NCI-H1436 treated with DMSO at 0.1 percent for 48 hours (cell line): Measurements from ENCODE around the gene CSF1R.
"Not testable (repeated sequence)": the region's sequence is repeated elsewhere in the genome, so short reads cannot be mapped to it uniquely, and the experiment has no call there.

ENCODE experiments used
- DNase-seq: peaks from one replicate; lab custom pipeline; 2025; lab: John Stamatoyannopoulos, UW

CSF1R gene

DNA sequence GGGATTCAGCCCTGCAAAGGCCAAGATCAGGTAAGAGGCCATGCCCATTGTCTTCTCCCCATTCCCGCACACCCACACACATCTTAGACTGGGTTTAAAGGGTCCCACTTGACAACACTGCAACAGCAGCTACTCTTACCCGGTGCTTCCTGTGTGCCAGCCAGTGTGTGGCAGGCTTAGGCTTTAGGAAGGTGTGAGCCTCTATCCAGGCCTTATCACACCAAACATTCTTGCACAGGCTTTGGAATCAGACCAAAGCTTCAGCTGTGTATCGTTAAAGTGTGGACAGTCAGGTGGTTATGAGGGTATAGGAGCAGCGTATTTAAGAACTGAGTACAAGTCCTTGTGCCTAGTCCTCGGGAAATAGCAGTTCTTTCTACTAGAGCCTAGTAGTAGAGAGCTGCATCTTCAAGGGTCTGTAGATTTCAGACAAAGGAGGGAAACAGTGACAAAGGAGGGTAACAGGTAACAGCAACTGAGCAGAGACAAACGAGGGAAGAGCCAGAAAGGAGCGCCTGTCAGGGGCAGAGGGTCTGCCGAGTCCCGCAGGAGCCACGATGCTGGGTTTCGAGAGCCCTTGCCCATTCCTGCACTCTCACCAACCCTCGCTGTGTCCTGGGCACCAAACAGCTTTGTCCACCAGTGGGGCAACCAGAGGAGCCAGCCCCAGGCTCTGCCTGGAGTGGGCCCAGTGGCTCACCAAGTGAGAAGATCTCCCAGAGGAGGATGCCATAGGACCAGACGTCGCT, 30.9 kb downstream of the CSF1R start:
- DNase-seq: no peak

DNA sequence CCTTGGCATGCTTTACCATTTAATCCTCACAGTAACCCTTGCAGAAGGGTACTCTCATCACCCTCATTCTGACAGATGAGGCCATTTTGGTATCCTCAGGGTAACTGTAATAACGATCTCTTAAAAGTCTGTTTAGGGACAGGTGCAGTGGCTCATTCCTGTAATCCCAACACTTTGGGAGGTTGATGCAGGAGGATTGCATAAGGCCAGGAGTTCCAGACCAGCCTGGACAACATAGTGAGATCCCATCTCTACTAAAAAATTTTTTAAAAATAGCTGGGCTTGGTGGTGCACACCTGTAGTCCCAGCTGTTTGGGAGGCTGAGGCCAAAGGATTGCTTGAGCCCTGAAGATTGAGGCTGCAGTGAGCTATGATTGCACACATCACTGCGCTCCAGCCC, 31.8 kb downstream of the CSF1R start:
- no peak for DNase-seq

DNA sequence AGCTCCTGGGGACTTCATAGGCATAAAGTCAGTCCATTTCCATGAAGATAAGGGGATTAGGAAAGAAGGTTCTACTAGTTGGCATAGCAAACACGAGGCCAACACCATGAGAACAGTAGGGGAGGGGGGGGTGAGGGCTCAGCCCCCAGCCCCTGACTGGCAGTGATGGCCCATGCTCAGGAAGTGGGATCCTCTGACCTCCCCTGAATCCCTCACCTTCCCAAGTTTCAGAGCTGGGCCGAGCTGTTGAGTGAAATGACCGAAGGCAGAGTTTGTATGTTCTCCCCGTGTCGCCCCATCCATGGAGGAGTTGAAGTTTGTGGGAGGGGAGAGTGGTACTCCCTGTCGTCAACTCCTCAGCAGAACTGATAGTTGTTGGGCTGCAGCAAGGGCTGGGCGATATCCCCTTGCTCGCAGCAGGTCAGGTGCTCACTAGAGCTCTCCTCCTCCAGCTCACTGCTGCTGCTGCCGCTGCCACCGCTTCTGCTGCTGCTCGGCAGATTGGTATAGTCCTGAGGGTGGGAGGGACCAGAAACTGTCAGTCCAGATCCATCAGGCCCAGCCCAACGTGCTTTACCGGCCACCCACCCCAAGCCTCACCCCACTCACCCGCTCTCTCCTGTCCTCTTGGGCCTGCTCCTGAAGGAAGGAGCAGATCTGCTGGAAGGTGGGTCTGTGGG, 32.5 kb downstream of the CSF1R start:
- DNase-seq: no peak

DNA sequence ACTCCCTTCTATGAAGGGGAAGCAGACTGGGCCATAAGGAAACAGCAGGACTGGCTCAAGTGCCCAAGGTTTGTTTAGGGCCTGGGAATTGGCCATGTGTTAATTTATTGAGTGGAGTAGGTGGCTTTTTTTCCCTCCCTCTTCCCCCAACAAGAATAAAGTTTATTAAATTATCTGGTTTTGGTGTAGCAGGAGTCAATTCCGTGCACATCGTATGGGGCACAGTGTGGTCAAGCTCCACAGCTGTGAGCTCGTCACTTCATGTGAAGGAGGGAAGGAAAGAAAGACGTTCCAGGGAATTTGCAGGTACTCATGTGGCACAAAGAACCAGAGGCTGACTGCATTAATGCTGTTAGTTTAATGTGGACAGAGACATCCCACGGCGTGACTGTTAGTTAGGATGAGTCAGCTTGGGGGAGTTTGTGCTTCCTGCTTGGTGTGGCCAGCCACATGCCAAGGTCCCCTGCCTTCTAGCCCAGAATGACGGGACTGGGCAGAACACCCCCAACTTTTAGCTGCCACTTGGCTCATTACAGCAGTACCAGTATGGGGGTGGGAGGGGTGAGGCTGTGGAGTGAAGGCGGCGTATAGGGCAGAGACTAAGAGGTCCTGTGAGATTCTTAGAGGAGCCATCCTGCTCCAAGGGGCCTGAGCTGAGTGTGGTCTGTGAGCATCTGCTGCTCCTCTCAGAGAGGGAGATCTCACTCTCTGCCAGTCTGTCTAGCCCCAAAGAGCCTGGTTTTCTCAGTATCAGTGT, 33.2 kb downstream of the CSF1R start:
- DNase-seq: no peak

DNA sequence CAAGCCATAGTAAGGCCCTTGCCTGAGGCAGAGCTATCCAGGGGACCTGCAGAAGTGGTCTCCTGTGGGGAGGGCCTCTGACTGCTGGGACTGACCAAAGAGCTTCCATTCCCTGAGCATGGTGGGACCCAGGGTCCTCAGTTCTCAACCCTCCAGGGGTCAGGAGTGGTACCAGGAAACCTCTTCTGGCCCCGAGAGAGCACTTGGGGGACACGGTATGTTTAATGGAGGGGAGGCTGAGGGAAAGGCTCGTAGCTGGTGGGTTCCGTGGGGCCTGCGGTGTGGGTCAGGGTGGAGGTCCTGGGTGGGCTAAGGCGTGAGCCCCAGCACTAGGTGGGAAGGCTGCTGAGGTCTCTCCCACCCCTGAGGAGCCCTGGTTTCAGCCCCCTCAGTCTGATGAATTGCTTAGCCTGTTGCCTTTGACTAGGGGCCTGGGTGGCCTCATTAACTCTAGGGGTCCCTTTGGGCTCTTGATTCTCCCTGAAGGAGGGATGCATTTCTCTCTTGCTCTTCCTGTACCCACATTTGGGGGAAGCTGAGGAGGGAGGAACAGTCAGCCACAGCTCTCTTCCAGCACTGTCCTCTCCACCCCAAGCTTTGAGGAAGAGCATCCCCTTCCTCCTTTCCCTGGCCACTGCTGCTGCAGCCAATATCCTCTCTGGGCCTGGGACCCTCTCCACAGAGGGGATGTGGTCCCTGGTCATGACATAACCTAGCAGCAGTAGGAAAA, 34.0 kb downstream of the CSF1R start:
- DNase-seq: no peak

DNA sequence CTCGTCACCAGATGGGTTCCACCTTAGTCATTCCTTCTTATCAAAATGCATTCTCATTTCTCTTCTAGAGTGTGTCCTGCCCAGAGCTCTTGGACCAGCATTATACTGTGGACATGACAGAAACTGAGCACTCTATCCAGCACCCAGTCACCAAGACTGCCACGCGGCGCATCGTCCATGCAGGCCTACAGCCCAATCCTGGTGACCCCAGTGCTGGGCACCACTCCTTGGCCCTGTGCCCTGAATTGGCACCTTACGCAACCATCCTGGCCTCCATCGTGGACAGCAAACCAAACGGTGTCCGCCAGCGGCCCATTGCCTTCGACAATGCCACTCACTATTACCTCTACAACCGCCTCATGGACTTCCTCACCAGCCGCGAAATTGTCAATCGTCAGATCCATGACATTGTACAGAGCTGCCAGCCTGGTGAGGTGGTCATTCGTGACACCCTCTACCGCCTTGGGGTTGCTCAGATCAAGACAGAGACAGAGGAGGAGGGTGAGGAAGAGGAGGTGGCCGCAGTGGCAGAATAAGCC, 34.6 kb downstream of the CSF1R start:
- DNase-seq: no peak

DNA sequence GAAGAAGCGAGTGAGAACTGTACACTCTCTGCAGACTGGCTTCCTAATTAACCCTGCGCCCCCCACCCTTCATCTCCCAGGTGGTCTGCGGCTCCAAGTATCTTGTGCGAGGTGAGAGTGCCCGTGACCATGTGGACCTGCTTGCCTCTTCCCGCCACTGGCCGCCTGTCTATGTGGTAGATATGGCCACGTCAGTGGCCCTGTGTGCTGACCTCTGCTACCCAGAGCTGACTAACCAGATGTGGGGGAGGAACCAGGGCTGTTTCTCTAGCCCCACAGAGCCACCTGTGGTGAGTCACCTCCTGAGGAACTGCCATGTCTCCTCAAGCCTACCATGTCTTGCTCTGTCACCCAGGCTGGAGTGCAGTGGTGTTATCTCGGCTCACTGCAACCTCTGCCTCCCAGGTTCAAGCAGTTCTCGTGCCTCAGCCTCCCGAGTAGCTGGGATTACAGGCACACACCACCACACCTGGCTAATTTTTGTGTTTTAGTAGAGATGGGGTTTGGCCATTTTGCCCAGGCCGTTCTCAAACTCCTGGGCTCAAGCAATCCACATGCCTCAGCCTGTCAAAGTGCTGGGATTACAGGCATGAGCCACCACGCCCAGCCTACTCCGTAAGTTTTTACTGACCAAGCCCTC, 36.1 kb downstream of the CSF1R start:
- not testable (repeated sequence) for DNase-seq

DNA sequence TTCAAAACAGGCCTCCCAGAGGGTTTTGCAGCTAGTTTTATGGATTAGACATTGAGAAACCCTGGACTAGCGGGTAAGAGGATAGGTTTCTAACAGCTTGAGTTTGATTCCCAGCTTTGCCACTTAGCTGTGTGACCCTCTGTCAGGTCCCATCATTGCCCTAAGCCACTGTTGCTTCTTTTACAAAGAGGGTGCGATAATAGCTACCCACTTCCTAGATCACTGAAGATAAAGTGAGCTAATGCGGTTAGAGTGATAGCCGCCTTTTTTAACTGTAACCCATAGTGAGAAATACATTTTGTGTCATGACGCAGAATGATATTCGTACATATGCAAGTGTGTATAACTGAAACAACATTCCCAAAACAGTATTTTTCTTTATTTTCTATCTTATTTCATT, 40.3 kb downstream of the CSF1R start:
- DNase-seq: no peak

DNA sequence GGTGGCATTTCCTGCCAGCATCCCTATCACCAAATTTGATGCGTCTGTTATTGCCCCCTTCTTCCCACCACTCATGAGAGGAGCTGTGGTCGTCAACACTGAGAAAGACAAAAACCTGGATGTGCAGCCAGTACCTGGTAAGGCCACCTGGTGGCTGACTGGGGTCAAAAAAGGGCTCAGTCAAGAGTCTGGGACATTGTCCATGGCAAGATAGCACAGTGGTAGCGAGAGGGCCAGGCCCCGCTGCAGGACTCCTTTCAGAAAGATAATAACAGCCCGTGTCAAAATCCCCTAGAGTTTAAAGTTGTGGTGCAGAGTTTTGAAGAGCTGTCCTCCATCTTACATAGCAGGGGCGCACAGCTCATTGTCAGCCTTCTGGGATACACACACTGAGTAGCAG, 40.8 kb downstream of the CSF1R start:
- DNase-seq: no peak

DNA sequence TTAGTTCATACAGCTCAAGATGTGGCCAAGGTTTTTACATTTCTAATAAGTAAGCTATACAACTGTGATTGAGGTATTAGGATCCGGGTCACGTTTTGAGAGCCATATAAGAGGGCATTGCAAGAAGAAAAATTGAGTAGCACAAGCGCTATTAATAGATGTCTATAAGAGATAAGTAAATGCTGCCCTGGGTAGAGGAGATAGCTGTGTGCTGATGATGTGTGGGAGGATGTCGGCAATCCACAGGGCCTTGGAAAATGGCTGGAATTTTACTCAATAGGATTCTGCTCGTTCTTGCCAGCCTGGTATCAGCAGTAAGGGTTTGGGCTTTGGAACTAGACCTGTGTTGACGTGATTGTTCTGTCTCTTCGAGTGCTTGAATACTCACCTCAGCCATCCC, 41.6 kb downstream of the CSF1R start:
- no peak for DNase-seq

DNA sequence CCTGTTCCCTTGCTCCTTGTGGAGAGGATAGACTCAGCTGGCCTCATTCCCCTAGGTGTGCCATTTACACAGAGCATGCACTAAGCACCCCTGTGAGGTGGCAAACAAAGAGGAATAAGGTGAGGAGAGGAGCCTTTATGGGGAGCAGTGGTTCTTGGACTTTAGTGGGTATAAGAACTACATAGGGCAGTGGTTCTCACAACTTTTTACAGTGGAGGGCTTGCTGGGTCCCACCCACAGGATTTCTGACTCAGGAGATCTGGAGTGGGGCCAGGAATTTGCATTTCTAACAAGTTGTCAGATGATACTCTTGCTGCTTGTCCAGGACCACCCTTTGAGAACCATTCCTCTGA, 42.0 kb downstream of the CSF1R start:
- DNase-seq: no peak

DNA sequence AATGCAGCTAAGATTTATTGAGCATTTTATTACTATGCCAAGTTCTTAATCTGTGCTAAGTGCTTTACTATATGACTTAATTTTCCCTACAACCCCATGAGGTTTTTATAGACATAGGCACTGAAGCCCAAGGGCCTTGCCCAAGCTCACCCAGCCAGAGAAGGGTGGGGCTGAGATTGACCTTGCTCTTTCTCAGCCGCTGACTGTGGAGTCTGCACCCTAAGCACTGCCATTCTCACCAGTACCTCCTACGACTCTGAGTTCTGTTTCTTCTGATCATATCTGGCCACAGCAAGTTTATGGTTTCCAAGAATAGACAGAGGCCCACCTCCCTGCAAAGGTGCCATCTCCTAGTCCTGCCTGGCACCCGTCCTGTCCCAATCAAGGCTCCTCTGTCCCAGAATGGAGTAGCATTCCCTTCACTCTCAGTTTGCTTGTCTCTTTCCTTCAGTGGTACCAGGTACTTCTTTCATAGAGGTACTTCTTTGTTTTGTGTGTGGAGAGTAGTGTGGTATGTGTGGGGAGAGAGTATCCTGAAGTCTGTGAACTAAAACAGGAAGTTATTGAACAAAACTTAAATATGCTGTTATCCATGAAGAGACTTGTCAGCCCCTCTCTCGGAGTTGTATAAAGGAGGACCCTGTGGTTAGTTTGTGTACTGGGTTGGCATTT, 42.6 kb downstream of the CSF1R start:
- no peak for DNase-seq

DNA sequence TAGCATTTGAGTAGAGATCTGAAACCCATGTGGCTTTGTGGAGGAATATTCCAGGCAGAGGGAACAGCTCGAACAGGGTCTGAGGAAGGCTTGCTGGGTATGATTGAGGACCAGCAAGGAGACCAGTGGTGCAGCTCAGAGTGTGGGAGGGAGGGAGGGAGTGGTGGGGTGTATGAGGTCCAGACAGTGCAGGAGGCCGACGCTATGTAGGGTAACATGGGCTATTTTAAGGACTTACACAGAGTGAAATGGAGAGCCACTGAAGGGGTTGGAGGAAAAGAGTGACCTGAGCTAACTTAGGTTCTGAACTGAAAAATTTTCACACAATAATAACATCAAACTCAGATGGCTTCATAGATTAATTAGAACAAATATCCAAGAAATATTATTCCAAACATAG, 43.9 kb downstream of the CSF1R start:
- no peak for DNase-seq

DNA sequence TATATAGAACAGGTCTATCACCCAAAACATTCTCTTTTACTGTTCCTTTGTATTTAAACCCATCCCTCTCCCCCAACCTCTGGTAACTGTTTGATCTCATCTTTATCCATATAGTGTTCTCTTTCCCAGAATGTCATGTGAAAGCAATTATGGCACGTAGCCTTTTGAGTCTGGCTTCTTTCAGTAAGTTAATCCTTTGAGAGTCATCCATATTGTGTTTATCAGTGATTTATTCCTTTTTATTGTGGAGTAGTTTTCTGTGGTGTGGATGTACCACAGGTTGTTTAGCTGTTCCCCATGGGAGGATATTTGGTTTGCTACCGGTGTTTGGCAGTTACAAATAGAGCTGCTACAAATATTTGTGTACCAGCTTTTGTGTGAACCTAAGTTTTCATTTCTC, 47.8 kb downstream of the CSF1R start:
- DNase-seq: no peak

DNA sequence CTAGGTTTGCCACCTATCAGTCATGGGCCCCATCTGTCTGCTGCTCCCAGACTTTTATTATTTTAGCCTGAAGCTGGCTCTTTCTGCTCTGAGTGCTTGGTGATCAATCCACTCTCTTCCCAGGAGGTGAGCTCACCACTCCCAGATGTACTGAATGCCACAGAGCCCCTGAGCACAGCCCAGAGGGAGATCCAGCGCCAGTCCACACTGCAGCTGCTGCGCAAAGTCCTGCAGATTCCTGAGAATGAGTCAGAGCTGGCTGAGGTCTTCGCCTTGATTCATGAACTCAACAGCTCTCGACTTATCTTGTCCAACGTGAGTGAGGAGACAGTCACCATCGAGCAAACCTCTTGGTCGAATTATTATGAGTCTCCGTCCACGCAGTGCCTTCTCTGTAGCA, 49.8 kb downstream of the CSF1R start:
- no peak for DNase-seq

DNA sequence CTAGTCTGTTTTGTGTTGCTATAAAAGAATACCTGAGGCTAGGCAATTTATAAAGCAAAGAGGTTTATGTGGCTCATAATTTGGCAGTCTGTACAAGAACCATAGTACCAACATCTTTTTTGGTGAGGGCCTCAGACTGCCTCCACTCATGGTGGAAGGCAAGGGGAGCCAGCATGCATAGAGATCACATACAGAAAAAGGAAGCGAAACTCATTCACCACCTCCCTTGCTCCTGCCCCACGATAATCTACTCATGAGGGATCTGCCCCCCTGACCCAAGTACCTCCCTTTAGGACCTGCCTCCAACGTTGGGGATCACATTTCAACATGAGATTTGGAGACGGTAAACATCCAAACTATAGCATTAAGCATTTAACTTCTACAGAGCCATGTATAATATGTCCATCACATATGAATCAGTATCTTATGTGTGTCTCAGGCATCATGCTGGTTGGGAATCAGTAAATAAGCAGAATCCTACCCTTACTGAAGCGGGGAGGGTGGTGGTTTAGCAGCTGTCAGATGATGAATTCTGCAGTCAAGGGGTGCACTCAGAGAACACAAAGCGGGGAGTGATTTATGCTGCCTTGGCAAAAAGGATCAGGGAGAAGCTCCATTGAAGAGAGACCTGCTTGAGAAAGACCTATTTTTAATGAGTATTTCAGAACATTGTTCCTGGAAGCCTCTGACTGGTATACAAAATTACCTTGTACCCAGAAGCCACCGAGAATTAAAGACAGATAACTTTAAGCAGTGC, 51.0 kb downstream of the CSF1R start:
- DNase-seq: no peak

DNA sequence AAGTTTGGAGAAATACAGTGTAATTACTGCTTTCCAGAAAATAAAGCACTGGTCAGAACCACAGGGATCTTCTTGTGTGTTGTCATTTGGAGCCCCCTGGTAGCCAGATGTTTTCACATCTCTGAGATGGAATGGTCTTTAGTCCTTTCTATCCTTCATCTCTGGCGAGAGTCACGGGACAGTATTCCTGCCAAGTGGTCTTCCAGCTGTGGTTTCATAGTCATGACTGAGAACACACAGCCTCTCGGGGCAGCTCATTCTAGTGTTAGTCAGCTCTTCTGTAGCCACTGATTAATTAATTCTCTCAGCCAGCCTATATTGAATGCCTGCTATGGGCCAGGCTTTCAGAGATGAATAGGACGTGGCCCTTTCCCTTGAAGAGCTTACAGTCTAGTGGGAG, 51.7 kb downstream of the CSF1R start:
- DNase-seq: no peak

DNA sequence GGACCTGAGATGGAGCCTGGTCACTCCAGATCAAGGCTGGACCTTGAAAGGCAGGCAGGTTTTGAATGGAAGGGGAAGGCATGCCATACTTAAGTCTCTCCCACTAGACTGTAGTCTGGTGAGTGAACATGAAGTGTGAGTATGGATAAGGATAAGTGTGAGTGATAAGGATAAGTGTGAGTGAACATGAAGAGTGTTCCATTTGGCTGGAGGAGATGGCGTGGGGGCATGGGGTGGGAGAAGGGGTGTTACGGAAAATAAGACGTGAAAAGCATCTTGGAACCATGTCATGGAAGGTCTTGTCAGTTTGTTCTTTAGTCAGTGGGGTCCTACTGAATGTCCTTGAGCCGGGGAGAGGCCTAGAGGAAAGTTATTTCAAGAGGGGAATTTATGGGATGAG, 53.0 kb downstream of the CSF1R start:
- no peak for DNase-seq

DNA sequence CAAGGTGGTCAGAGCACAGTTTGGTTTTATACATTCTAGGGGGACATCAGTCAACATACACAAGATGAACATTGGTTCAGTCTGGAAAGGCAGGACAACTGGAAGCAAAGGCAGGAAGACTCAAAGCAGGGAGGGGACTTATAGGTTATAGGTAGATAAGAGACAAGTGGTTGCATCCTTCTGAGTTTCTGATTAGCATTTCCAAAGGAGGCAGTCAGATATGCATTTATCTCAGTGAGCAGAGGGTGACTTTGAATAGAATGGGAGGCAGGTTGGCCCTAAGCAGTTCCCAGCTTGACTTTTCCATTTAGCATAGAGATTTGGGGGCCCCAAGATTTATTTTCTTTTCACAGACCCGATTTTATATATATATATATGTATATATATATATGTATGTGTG, 58.3 kb downstream of the CSF1R start:
- DNase-seq: not testable (repeated sequence)

DNA sequence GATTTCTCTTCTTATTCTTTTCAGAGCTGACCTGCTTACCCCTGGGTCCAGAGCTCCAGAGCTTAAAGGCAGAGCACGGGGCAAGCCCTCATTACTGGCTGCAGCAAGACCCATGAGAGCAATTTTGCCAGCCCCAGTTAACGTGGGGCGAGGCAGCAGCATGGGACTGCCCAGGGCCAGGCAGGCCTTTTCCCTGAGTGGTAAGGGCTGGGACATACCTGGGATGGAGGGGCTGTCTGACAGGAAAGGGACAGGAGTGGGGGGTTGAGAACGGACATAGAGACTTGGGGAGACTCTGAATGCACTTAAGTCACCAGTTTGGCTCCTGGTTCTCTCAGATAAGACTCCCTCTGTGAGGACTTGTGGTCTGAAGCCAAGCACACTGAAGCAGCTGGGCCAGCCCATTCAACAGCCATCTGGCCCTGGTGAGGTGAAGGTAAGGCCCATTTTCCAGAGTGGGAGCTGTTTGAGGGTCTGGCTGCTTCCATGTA, 59.6 kb downstream of the CSF1R start:
- DNase-seq: no peak
